ENCODE data around the gene GINS2. TPM values are rescaled to one million over a fixed set of nuclear protein-coding genes. Genes with fewer than 3 reads are reported as not detected.

The GINS2 gene
- total and polyA plus RNA-seq, 9 donors = 0.23 to 1.6 (median 1.4) TPM

- intact Hi-C loops (cut with DNase I) = no loop called here
- TF ChIP-seq POLR2A (IDR thresholded peaks at IDR 0.05) (no peak), EP300 (IDR thresholded peaks at IDR 0.05) (no peak), CTCF (IDR thresholded peaks at IDR 0.05) (no peak)
Observed at GRCh38 chr16:85659336-85659735, 29.4 kb downstream of the GINS2 start.

GRCh38 chr16:85658504-85659326 is 30.0 kb downstream of the GINS2 start:
- no peak overlapping the region for H3K27ac ChIP-seq
- 88 to 92% (median 90%) methylated on average over 17 to 18 of the region's 18 CpGs for WGBS, 3 donors

More at GRCh38 chr16:85659336-85659735, 29.4 kb downstream of the GINS2 start:
- Histone ChIP-seq H3K36me3 (no peaks in the 10 kb centered on the region), H3K4me1 (ENCODE audit: insufficient read depth) (no peaks in the 10 kb centered on the region), H3K9me3 (no peaks in the 10 kb centered on the region), H3K27me3 (no peaks in the 10 kb centered on the region), H3K4me3 (no peak overlapping the region), H3K27ac (no peak overlapping the region)
- WGBS, 3 donors = 77 to 84% (median 77%) methylated on average over 8 of the region's 8 CpGs
- DNase-seq = peak in 1 of 5 donors; percentile 15

GRCh38 chr16:85657996-85658395 is 30.8 kb downstream of the GINS2 start:
- Histone ChIP-seq H3K4me1 (ENCODE audit: insufficient read depth) (peaks cover 5% of the 10 kb centered on the region), H3K27ac (no peak overlapping the region), H3K4me3 (no peak overlapping the region), H3K36me3 (no peaks in the 10 kb centered on the region), H3K27me3 (no peaks in the 10 kb centered on the region), H3K9me3 (no peaks in the 10 kb centered on the region)
- no peak for TF ChIP-seq POLR2A (IDR thresholded peaks at IDR 0.05)
- TF ChIP-seq CTCF (IDR thresholded peaks at IDR 0.05) = no peak
- no peak for TF ChIP-seq EP300 (IDR thresholded peaks at IDR 0.05)
- peak in 1 of 5 donors; percentile 16 for DNase-seq
- intact Hi-C loops (cut with DNase I) = no loop called here
- 84 to 92% (median 91%) methylated on average over 3 of the region's 3 CpGs for WGBS, 3 donors

More at GRCh38 chr16:85658504-85659326, 30.0 kb downstream of the GINS2 start:
- peak in 1 of 5 donors; percentile 18 for DNase-seq
- Histone ChIP-seq H3K36me3 (no peaks in the 10 kb centered on the region), H3K4me1 (ENCODE audit: insufficient read depth) (no peaks in the 10 kb centered on the region), H3K4me3 (no peak overlapping the region), H3K27me3 (no peaks in the 10 kb centered on the region), H3K9me3 (no peaks in the 10 kb centered on the region)
- intact Hi-C loops (cut with DNase I) = no loop called here
- TF ChIP-seq POLR2A (IDR thresholded peaks at IDR 0.05) (no peak), EP300 (IDR thresholded peaks at IDR 0.05) (no peak), CTCF (IDR thresholded peaks at IDR 0.05) (no peak)

- Histone ChIP-seq H3K36me3 (no peaks in the 10 kb centered on the region), H3K4me3 (no peak overlapping the region), H3K27ac (no peak overlapping the region), H3K27me3 (no peaks in the 10 kb centered on the region), H3K4me1 (ENCODE audit: insufficient read depth) (peaks cover 11% of the 10 kb centered on the region), H3K9me3 (no peaks in the 10 kb centered on the region)
- intact Hi-C loops (cut with DNase I) = no loop called here
- 92 to 95% (median 93%) methylated on average over 21 of the region's 21 CpGs for WGBS, 3 donors
- no peak for TF ChIP-seq CTCF (IDR thresholded peaks at IDR 0.05)
- TF ChIP-seq EP300 (IDR thresholded peaks at IDR 0.05) = no peak
- TF ChIP-seq POLR2A (IDR thresholded peaks at IDR 0.05) = no peak
- DNase-seq = peak in 3 of 5 donors; percentile 8 to 18 (median 14)
Observed at GRCh38 chr16:85657267-85657650, 31.5 kb downstream of the GINS2 start.

Data from ovary (tissue), 9 donors.